Mesenchymal stem cell (in vitro differentiated cells and primary cell): Measurements from ENCODE around the gene SAV1.
"Not testable (repeated sequence)": the region's sequence is repeated elsewhere in the genome, so short reads cannot be mapped to it uniquely, and the experiment has no call there.

Experiments
- DNase-seq: peaks from one replicate; pipeline ENCODE4 v3.0.0-alpha.2; 2013
- H2AFZ ChIP-seq: one replicate; pipeline ENCODE4 v1.6.1; 2013; ENCODE audit warnings: low read depth, mild to moderate bottlenecking, control low read depth, inconsistent platforms, low read length, moderate library complexity
- H2AK5ac ChIP-seq: 2 replicates; pipeline ENCODE4 v1.6.1; 2013; ENCODE audit warnings: low read length, moderate library complexity, mild to moderate bottlenecking, inconsistent platforms; ENCODE audit not compliant: severe bottlenecking
- H2BK120ac ChIP-seq: one replicate; pipeline ENCODE4 v1.6.1; 2013; ENCODE audit warnings: low read depth, mild to moderate bottlenecking, inconsistent platforms, low read length, moderate library complexity
- H2BK12ac ChIP-seq, 2 experiments: one replicate each; pipeline ENCODE4 v1.6.1; 2013; ENCODE audit warnings: inconsistent platforms in 2 of 2, low read length in 2 of 2, mild to moderate bottlenecking in 2 of 2, moderate library complexity in 2 of 2, control low read depth in 1 of 2
- H2BK15ac ChIP-seq: one replicate; pipeline ENCODE4 v1.6.1; 2013; ENCODE audit warnings: mild to moderate bottlenecking, low read depth, inconsistent platforms; ENCODE audit not compliant: poor library complexity, severe bottlenecking
- H2BK5ac ChIP-seq: 2 replicates; pipeline ENCODE4 v1.6.1; 2013; ENCODE audit warnings: low read depth, mild to moderate bottlenecking, low read length, control low read depth, inconsistent platforms; ENCODE audit not compliant: poor library complexity, severe bottlenecking
- H3K14ac ChIP-seq, 2 experiments: one replicate each; pipeline ENCODE4 v1.6.1; 2013; ENCODE audit warnings: inconsistent platforms in 2 of 2, low read length in 2 of 2, control low read depth in 1 of 2, mild to moderate bottlenecking in 1 of 2, moderate library complexity in 1 of 2
- H3K18ac ChIP-seq, 2 experiments: one replicate each; pipeline ENCODE4 v1.6.1; 2013; ENCODE audit warnings: inconsistent platforms in 2 of 2, low read length in 2 of 2, control low read depth in 1 of 2, low read depth in 1 of 2, mild to moderate bottlenecking in 1 of 2
- H3K23ac ChIP-seq, 2 experiments: one replicate each; pipeline ENCODE4 v1.6.1; 2013; ENCODE audit warnings: inconsistent platforms in 2 of 2, low read length in 2 of 2, mild to moderate bottlenecking in 2 of 2, moderate library complexity in 2 of 2, control low read depth in 1 of 2
- H3K27ac ChIP-seq: 2 replicates; pipeline ENCODE4 v1.5.1; 2013; ENCODE audit warnings: mild to moderate bottlenecking, moderate library complexity, low read length, control low read depth, inconsistent platforms; ENCODE audit not compliant: poor library complexity, severe bottlenecking
- H3K27me3 ChIP-seq, 2 experiments: 2 replicates each; pipeline versions ENCODE4 v1.6.1 to v1.7.0; 2013; ENCODE audit warnings: low read length in 2 of 2, mild to moderate bottlenecking in 2 of 2, moderate library complexity in 2 of 2, control low read depth in 1 of 2, inconsistent platforms in 1 of 2; ENCODE audit not compliant: control insufficient read depth in 1 of 2, insufficient read depth in 1 of 2
- H3K36me3 ChIP-seq, 2 experiments: 2 replicates each; pipeline versions ENCODE4 v1.6.1 to v1.7.0; 2013; ENCODE audit warnings: low read length in 2 of 2, control low read depth in 1 of 2, inconsistent platforms in 1 of 2, low read depth in 1 of 2, mild to moderate bottlenecking in 1 of 2; ENCODE audit not compliant: insufficient read depth in 2 of 2, control insufficient read depth in 1 of 2
- H3K4ac ChIP-seq, 2 experiments: one replicate each; pipeline ENCODE4 v1.6.1; 2013; ENCODE audit warnings: inconsistent platforms in 2 of 2, low read length in 2 of 2, mild to moderate bottlenecking in 2 of 2, moderate library complexity in 2 of 2, control low read depth in 1 of 2, low read depth in 1 of 2
- H3K4me1 ChIP-seq: 2 replicates; pipeline ENCODE4 v1.6.1; 2013; ENCODE audit warnings: low read depth, low read length, control low read depth; ENCODE audit not compliant: control insufficient read depth, insufficient read depth
- H3K4me2 ChIP-seq: 2 replicates; pipeline ENCODE4 v1.6.1; 2013; ENCODE audit warnings: low read length, mild to moderate bottlenecking, inconsistent platforms; ENCODE audit not compliant: poor library complexity, severe bottlenecking
- H3K4me3 ChIP-seq, 2 experiments: 2 replicates each; pipeline versions ENCODE4 v1.5.1 to v1.7.0; 2013; ENCODE audit warnings: low read length in 2 of 2, mild to moderate bottlenecking in 2 of 2, control low read depth in 1 of 2, low read depth in 1 of 2; ENCODE audit not compliant: insufficient read depth in 1 of 2
- H3K79me1 ChIP-seq: replicated peaks from 2 replicates; pipeline ENCODE4 v1.6.1; 2013; ENCODE audit warnings: mild to moderate bottlenecking, control low read depth, low read length, inconsistent platforms; ENCODE audit not compliant: poor library complexity, severe bottlenecking
- H3K9ac ChIP-seq: 2 replicates; pipeline ENCODE4 v1.7.0; 2013; ENCODE audit warnings: mild to moderate bottlenecking, low read length, moderate library complexity
- H3K9me3 ChIP-seq: 2 replicates; pipeline ENCODE4 v1.7.0; 2013; ENCODE audit warnings: mild to moderate bottlenecking, low read length; ENCODE audit not compliant: control insufficient read depth
- H4K8ac ChIP-seq: one replicate; pipeline ENCODE4 v1.6.1; 2013; ENCODE audit warnings: inconsistent platforms, mild to moderate bottlenecking, low read length, moderate library complexity
- H4K91ac ChIP-seq: one replicate; pipeline ENCODE4 v1.6.1; 2013; ENCODE audit warnings: mild to moderate bottlenecking, low read length, inconsistent platforms
- WGBS: methylation state at CpG from one replicate; pipeline ENCODE4 v1.1.7; 2013; ENCODE audit warnings: mixed read lengths; 5-methylcytosine and 5-hydroxymethylcytosine counted together

SAV1 gene

GRCh38 chr14:50665300-50665699 is 2.8 kb downstream of the SAV1 start:
- not testable (repeated sequence) for H3K79me1 ChIP-seq, H3K4ac ChIP-seq, H2AK5ac ChIP-seq, H4K91ac ChIP-seq, H3K4me2 ChIP-seq, H2BK15ac ChIP-seq, DNase-seq, H3K18ac ChIP-seq, H2AFZ ChIP-seq, H3K9me3 ChIP-seq, H3K23ac ChIP-seq, H3K14ac ChIP-seq, H2BK120ac ChIP-seq, H3K4me1 ChIP-seq, H3K27ac ChIP-seq, H2BK5ac ChIP-seq, H3K27me3 ChIP-seq, H2BK12ac ChIP-seq, H4K8ac ChIP-seq
- H3K36me3 ChIP-seq, result peaks cover 0 to 34% of the 10 kb centered on the region in 2 experiments
- peak overlapping the region in 1 of 2 experiments; percentile 85 for H3K4me3 ChIP-seq
- H3K9ac ChIP-seq, result peak overlapping the region; percentile 96
- 100% methylated on average over 2 of the region's 5 CpGs for WGBS

DNA sequence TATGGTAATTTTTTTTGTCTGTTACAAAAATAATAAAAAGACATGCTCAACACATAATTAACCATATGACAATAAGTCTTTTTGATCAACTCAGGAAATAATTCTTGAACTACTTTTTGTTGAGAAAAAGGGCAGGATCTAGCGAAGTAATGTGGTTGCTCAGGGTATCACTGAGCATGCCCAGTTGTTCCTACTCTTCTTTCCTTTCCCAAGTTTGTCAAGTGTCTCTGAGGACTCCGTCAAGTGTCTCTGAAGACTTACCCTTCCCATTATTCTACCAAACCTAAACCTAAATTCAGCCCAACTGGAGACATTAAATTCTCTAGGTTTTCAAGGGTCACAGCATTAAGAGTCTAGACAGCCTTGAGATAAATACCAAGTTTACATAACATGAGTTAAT is 3.5 kb downstream of the SAV1 start:
- not testable (repeated sequence) for H3K79me1 ChIP-seq, H3K4me1 ChIP-seq, H2BK5ac ChIP-seq, H3K4ac ChIP-seq, DNase-seq, H3K27ac ChIP-seq, H3K27me3 ChIP-seq, H2AK5ac ChIP-seq, H3K4me3 ChIP-seq, H3K23ac ChIP-seq, H3K18ac ChIP-seq, H4K8ac ChIP-seq, H2BK120ac ChIP-seq, H3K14ac ChIP-seq, H4K91ac ChIP-seq, H3K4me2 ChIP-seq, H3K9ac ChIP-seq, H2BK12ac ChIP-seq, H2BK15ac ChIP-seq, H3K9me3 ChIP-seq, H2AFZ ChIP-seq
- H3K36me3 ChIP-seq, result peaks cover under 1 to 34% of the 10 kb centered on the region in 2 experiments
- WGBS, result 96% methylated on average over 2 of the region's 2 CpGs

GRCh38 chr14:50659327-50659974 is 8.7 kb downstream of the SAV1 start:
- no peak overlapping the region for H2BK15ac ChIP-seq
- H3K27ac ChIP-seq, result peak overlapping the region; percentile 26
- no peak overlapping the region for H3K9ac ChIP-seq
- no peak for DNase-seq
- H3K36me3 ChIP-seq, result peaks cover 3 to 29% of the 10 kb centered on the region in 2 experiments
- H3K4ac ChIP-seq, result no peak overlapping the region
- no peak overlapping the region for H3K4me3 ChIP-seq
- H3K23ac ChIP-seq, result no peak overlapping the region
- no peaks in the 10 kb centered on the region for H3K9me3 ChIP-seq
- H3K4me1 ChIP-seq, result peaks cover 5% of the 10 kb centered on the region
- H3K18ac ChIP-seq, result peak overlapping the region in 1 of 2 experiments; percentile 43
- over 99% methylated on average over 6 of the region's 6 CpGs for WGBS
- no peak overlapping the region for H2BK12ac ChIP-seq
- H2AFZ ChIP-seq, result no peak overlapping the region
- H3K14ac ChIP-seq, result no peak overlapping the region
- H2BK5ac ChIP-seq, result no peak overlapping the region
- H2AK5ac ChIP-seq, result peak overlapping the region; percentile 65
- peak overlapping the region; percentile 19 for H2BK120ac ChIP-seq
- no peak overlapping the region for H4K91ac ChIP-seq
- H3K27me3 ChIP-seq, result no peaks in the 10 kb centered on the region
- H3K79me1 ChIP-seq, result peaks cover 11% of the 10 kb centered on the region
- no peak overlapping the region for H3K4me2 ChIP-seq
- no peak overlapping the region for H4K8ac ChIP-seq

GRCh38 chr14:50658203-50658602 is 9.9 kb downstream of the SAV1 start:
- Histone ChIP-seq H4K8ac (no peak overlapping the region), H3K4me1 (peaks cover 5% of the 10 kb centered on the region), H3K79me1 (peaks cover 11% of the 10 kb centered on the region)

More at GRCh38 chr14:50658203-50658602, 9.9 kb downstream of the SAV1 start:
- peak; percentile 82 for DNase-seq
- no peak overlapping the region for H2BK15ac ChIP-seq
- no peak overlapping the region for H4K91ac ChIP-seq
- H2AK5ac ChIP-seq, result no peak overlapping the region
- no peak overlapping the region for H3K23ac ChIP-seq
- H3K9ac ChIP-seq, result peak overlapping the region; percentile 67
- peak overlapping the region in 1 of 2 experiments; percentile 14 for H3K4me3 ChIP-seq
- H2BK120ac ChIP-seq, result no peak overlapping the region
- no peak overlapping the region for H3K4ac ChIP-seq
- H3K18ac ChIP-seq, result no peak overlapping the region
- H2BK12ac ChIP-seq, result no peak overlapping the region
- H2BK5ac ChIP-seq, result no peak overlapping the region
- no peaks in the 10 kb centered on the region for H3K27me3 ChIP-seq
- H3K27ac ChIP-seq, result peak overlapping the region; percentile 85
- no peak overlapping the region for H2AFZ ChIP-seq
- H3K14ac ChIP-seq, result no peak overlapping the region
- H3K36me3 ChIP-seq, result peaks cover 3 to 21% of the 10 kb centered on the region in 2 experiments
- no peaks in the 10 kb centered on the region for H3K9me3 ChIP-seq
- WGBS, result 42% methylated on average over 6 of the region's 6 CpGs
- no peak overlapping the region for H3K4me2 ChIP-seq
